ENCODE results near the gene RPL27A. TPM values are rescaled to one million over a fixed set of nuclear protein-coding genes. Genes with fewer than 3 reads are reported as not detected.

RPL27A gene
- total RNA-seq, 2 donors from 2014 or later: 504 to 846 TPM

GRCh38 chr11:8684600-8685290 lies 2.2 kb downstream of the RPL27A start:
- peak overlapping the region; percentile 85 for H3K4me3 Mint-ChIP-seq
- H3K4me1 Mint-ChIP-seq (ENCODE audit: low read depth in 2 of 2): peaks cover 57 to 72% of the 10 kb centered on the region in 2 donors
- peaks cover 55% of the 10 kb centered on the region for H3K36me3 Mint-ChIP-seq
- peak overlapping the region; percentile 88 to 96 for H3K27ac Mint-ChIP-seq
- H3K9me3 Mint-ChIP-seq: peaks cover 4% of the 10 kb centered on the region
- DNase-seq (ENCODE audit: low spot score) (no peak), ATAC-seq (no peak)
- no peaks in the 10 kb centered on the region for H3K27me3 Mint-ChIP-seq

DNA sequence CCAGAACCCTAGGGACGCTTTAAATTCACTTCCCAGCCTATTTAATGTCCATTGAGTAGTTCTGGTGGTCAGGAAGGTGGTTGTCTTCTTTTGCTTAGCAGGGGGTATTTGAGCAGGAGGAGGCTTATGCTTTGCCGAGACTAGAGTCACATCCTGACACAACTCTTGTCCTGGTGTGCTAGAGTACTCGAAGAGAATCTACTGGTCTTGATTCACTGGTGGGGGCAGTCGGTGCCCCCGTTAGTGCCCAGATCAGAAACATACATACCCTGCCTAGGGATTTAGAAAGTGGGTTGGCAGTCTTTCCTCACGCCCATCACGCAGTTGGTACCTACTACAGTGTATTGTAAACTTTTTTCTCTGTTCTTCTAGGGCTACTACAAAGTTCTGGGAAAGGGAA lies 2.7 kb downstream of the RPL27A start:
- Mint-ChIP-seq H3K4me1 (ENCODE audit: low read depth in 2 of 2) (peaks cover 56 to 72% of the 10 kb centered on the region in 2 donors), H3K4me3 (peak overlapping the region; percentile 85), H3K9me3 (peaks cover 4% of the 10 kb centered on the region), H3K36me3 (peaks cover 50% of the 10 kb centered on the region), H3K27me3 (no peaks in the 10 kb centered on the region), H3K27ac (peak overlapping the region; percentile 88 to 96)
- ATAC-seq: no peak
- DNase-seq (ENCODE audit: low spot score): no peak

- ATAC-seq (no peak), DNase-seq (ENCODE audit: low spot score) (no peak)
- Mint-ChIP-seq H3K4me1 (ENCODE audit: low read depth in 2 of 2) (peaks cover 53 to 67% of the 10 kb centered on the region in 2 donors), H3K27ac (peak overlapping the region in 1 of 2 donors; percentile 88), H3K27me3 (no peaks in the 10 kb centered on the region), H3K36me3 (peaks cover 44% of the 10 kb centered on the region), H3K9me3 (peaks cover under 1% of the 10 kb centered on the region), H3K4me3 (peak overlapping the region; percentile 85)
These were observed 3.2 kb downstream of the RPL27A start for GRCh38 chr11:8685820-8686219.

DNA sequence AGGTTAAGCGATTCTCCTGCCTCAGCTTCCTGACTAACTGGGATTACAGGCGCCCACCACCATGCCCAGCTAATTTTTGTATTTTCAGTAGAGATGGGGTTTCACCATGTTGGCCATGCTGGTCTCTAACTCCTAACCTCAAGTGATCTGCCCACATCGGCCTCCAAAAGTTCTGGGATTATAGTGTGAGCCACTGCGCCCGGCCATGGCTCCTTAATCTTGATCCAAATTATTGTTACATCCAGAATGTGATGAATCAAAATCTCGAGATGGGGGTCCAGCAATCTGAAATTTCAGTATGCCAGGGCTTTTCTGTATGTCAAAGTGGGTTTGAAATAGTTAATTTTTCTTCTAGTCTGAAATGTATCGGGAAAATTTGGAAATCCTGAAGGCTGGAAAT lies 3.7 kb downstream of the RPL27A start:
- ATAC-seq: no peak
- H3K36me3 Mint-ChIP-seq: peaks cover 42% of the 10 kb centered on the region
- H3K4me3 Mint-ChIP-seq: peak overlapping the region; percentile 98
- DNase-seq (ENCODE audit: low spot score): no peak
- no peaks in the 10 kb centered on the region for H3K9me3 Mint-ChIP-seq
- peak overlapping the region; percentile 43 to 88 for H3K27ac Mint-ChIP-seq
- H3K4me1 Mint-ChIP-seq (ENCODE audit: low read depth in 2 of 2): peaks cover 51 to 65% of the 10 kb centered on the region in 2 donors
- H3K27me3 Mint-ChIP-seq: no peaks in the 10 kb centered on the region

DNA sequence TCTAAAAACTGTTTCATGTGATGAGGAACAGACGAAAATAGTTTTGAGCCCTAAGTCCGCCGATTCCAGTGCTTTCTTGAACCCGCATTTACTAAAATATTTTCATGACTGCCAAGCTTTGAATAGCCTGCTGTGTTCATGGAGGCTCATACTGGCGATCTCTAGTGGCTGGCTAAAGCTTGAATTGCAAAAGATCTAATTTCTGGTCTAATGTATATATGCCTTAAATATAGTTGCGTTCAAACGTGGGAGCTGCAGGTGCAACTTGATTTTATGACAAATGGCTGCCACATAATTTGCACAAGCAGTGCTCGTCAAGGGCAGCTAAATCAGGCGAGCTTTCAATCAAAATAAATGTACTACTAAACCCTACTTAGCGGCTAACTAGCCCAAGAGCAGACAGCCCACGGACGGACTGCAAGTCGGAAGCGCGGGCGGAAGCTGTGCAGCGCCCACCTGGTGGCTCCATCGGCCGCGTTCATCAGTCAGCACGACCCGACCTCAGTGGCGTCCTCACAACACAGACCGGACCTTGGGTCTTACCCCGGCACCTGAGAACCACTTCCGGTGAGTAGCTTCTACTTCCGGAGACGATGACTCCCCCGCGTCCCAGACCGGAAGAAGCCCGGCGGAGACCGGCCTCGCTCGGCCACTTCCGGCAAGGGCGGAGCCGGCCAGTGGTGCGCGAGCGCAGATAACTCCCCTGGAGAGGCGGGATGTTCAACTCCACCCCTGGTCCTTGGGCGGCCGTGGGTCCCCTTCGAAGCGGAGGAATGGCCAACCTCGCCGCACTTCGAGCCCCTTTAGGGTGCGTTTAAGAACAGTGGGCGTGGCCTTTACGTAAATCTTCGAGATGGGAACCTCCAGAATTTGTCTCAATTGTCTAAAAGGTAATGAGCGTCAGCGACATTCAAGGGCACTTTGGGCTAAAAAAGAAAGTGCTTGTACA lies 6.1 kb downstream of the RPL27A start:
- Mint-ChIP-seq H3K4me1 (ENCODE audit: low read depth in 2 of 2) (peaks cover 43 to 53% of the 10 kb centered on the region in 2 donors), H3K36me3 (peaks cover 32% of the 10 kb centered on the region), H3K9me3 (no peaks in the 10 kb centered on the region), H3K27ac (peak overlapping the region; percentile 92 to 94), H3K4me3 (peak overlapping the region; percentile 98), H3K27me3 (no peaks in the 10 kb centered on the region)
- peak; percentile 94 for DNase-seq (ENCODE audit: low spot score)
- peak; percentile 97 to 99 for ATAC-seq

DNA sequence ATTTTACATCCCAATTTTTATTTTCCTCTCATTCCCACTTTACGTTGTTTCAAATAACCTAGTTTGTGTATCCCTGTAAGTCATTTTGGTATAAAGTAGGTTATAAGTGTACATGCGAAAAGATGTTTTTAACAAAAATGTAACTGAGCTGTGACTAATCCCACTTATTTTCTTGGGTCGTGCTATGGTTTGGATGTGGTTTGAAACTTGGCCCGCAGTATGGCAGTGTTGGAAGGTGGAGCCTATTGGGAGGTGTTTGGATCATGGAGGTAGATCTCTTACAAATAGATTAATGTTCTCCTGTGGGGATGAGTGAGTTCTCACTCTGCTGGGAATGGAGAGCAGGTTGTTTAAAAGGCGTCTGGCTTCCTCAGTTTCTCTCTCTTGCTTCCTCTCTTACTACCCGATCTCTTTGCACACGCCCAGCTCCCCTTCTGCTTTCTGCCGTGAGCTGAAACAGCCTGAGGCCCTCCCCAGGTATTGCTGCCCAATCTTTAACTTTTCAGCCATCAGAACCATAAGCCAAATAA lies 7.2 kb downstream of the RPL27A start:
- no peaks in the 10 kb centered on the region for H3K27me3 Mint-ChIP-seq
- H3K27ac Mint-ChIP-seq: peak overlapping the region; percentile 92 to 94
- no peaks in the 10 kb centered on the region for H3K9me3 Mint-ChIP-seq
- H3K4me1 Mint-ChIP-seq (ENCODE audit: low read depth in 2 of 2): peaks cover 35 to 43% of the 10 kb centered on the region in 2 donors
- H3K4me3 Mint-ChIP-seq: peak overlapping the region; percentile 98
- peaks cover 21% of the 10 kb centered on the region for H3K36me3 Mint-ChIP-seq
- ATAC-seq: no peak
- DNase-seq (ENCODE audit: low spot score): no peak

DNA sequence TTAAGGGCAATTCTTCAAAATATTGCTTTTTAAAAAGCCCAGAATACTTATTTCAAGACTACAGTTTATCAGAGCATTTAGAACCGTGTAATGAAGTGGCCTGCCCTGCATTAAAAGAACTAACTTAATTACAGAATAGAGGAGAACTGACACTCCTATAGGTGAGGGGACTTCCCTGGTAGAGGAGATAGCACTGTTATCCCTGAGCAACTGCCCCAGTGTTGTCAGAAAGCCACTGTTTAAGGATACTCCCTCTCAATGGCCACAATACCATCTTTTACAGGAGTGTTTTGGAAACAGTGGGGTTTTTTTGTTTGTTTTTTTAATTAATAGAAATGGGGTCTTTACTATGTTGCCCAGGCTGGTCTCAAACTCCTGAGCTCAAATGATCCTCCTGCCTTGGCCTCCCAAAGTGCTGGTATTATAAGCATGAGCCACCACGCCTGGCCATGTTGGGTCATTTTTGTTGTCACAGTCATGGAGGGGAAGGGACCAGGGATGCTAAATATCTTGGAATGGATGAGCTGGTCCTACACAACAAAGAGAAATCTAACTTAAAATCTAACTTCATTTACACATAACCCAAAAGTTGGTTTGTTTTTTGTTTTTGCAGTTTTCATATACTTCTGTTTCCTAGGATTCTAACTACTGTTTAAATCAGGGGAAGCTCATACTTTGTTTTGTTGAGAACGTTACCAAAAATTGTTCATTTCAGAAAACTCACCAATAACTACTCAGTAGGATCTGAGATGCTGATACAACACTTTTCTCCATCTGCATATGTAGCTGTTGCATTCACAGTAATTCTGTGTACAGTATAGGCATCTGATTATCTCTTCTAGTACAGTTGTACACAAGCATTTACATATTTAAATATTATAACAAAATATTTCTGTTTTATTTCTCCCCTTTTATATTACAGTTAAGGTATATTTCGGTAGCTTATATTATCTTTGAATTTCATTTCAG lies 8.1 kb downstream of the RPL27A start:
- Mint-ChIP-seq H3K4me3 (peak overlapping the region; percentile 98), H3K27ac (peak overlapping the region; percentile 92 to 94), H3K36me3 (peaks cover 13% of the 10 kb centered on the region), H3K4me1 (ENCODE audit: low read depth in 2 of 2) (peaks cover 27 to 34% of the 10 kb centered on the region in 2 donors), H3K9me3 (no peaks in the 10 kb centered on the region), H3K27me3 (no peaks in the 10 kb centered on the region)
- ATAC-seq (no peak), DNase-seq (ENCODE audit: low spot score) (no peak)

DNA sequence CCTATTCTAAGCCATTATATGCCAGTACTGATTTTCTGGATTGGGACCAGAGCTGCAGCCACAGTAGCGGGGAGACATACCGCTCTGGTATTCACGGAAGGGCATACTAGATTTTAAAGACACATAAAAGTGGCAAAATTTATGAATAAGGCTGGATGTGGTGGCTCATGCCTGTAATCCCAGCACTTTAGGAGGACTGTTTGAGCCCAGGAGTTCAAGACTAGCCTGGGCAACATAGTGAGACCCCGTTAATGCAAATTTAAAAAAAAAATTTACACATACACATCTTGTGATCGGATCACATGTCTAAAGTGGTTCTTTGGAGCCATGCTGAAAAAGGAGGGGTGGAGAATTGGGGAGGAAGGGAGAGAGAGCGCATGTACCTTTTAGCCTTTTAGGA lies 9.0 kb downstream of the RPL27A start:
- H3K27ac Mint-ChIP-seq: no peak overlapping the region
- no peaks in the 10 kb centered on the region for H3K27me3 Mint-ChIP-seq
- DNase-seq (ENCODE audit: low spot score): no peak
- H3K9me3 Mint-ChIP-seq: no peaks in the 10 kb centered on the region
- ATAC-seq: no peak
- peaks cover 9% of the 10 kb centered on the region for H3K36me3 Mint-ChIP-seq
- peaks cover 25 to 30% of the 10 kb centered on the region in 2 donors for H3K4me1 Mint-ChIP-seq (ENCODE audit: low read depth in 2 of 2)
- H3K4me3 Mint-ChIP-seq: no peak overlapping the region

- no peak overlapping the region for H3K27ac Mint-ChIP-seq
- no peak for ATAC-seq
- H3K36me3 Mint-ChIP-seq: peaks cover 7% of the 10 kb centered on the region
These were observed 9.8 kb downstream of the RPL27A start for GRCh38 chr11:8692417-8692816.

DNA sequence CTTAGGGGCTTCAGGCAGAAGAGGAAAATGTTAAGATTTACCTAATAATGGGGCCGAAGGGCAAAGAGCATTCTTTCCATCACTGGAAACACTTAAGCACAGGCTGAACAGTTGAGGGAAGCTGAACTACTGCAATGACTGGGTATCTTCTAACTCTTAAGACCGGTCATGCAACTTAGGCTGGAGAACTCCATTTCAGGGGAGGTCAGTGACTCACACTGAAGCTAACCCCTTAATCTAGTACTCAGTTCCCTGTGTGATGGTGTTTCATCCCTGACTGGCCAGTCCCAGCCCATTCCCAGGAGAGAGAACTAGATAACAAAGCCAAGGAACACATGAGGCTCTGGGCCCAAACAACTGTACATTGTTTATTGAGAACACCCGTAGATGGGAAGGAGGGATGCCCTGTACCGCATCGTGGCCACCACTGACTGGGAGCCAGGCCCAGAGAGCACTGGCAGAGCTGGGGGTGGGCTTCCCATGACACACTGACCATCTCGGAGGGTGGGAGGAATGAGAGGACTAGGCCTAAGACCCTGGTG lies 10.5 kb downstream of the RPL27A start:
- no peaks in the 10 kb centered on the region for H3K27me3 Mint-ChIP-seq
- H3K4me3 Mint-ChIP-seq: no peak overlapping the region
- DNase-seq (ENCODE audit: low spot score): no peak
- ATAC-seq: no peak
- peaks cover 18 to 22% of the 10 kb centered on the region in 2 donors for H3K4me1 Mint-ChIP-seq (ENCODE audit: low read depth in 2 of 2)
- peaks cover 7% of the 10 kb centered on the region for H3K36me3 Mint-ChIP-seq
- no peaks in the 10 kb centered on the region for H3K9me3 Mint-ChIP-seq
- H3K27ac Mint-ChIP-seq: no peak overlapping the region

More at GRCh38 chr11:8692417-8692816, 9.8 kb downstream of the RPL27A start:
- H3K4me1 Mint-ChIP-seq (ENCODE audit: low read depth in 2 of 2): peaks cover 22 to 28% of the 10 kb centered on the region in 2 donors
- no peak for DNase-seq (ENCODE audit: low spot score)
- no peaks in the 10 kb centered on the region for H3K27me3 Mint-ChIP-seq
- no peaks in the 10 kb centered on the region for H3K9me3 Mint-ChIP-seq
- no peak overlapping the region for H3K4me3 Mint-ChIP-seq

DNA sequence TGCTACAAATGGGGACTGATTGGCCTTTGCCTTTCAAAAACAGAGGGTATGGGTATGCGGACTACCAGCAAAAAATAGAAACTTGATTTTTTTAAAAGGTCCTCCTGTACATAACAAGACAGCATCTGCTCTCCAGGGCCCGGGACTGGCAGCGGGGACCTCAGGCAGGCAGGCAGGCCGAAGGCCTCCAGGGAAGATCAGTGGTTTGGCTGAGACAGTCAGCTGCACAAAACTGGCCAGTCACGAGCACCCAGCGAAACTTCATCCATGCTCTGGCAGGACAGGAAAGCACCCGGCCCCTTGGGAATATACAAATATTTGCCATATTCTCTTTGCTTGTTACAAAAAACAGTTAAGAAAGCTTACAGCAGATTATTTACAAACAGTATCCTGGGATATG lies 11.0 kb downstream of the RPL27A start:
- Mint-ChIP-seq H3K4me3 (no peak overlapping the region), H3K4me1 (ENCODE audit: low read depth in 2 of 2) (peaks cover 14 to 17% of the 10 kb centered on the region in 2 donors), H3K27me3 (no peaks in the 10 kb centered on the region), H3K36me3 (peaks cover 7% of the 10 kb centered on the region), H3K9me3 (no peaks in the 10 kb centered on the region), H3K27ac (no peak overlapping the region)
- DNase-seq (ENCODE audit: low spot score): no peak
- no peak for ATAC-seq

GRCh38 chr11:8694137-8694536 lies 11.5 kb downstream of the RPL27A start:
- ATAC-seq (no peak), DNase-seq (ENCODE audit: low spot score) (no peak)
- Mint-ChIP-seq H3K36me3 (peaks cover 4% of the 10 kb centered on the region), H3K4me3 (no peak overlapping the region), H3K9me3 (no peaks in the 10 kb centered on the region), H3K27me3 (no peaks in the 10 kb centered on the region), H3K4me1 (ENCODE audit: low read depth in 2 of 2) (peaks cover 10 to 11% of the 10 kb centered on the region in 2 donors), H3K27ac (no peak overlapping the region)

DNA sequence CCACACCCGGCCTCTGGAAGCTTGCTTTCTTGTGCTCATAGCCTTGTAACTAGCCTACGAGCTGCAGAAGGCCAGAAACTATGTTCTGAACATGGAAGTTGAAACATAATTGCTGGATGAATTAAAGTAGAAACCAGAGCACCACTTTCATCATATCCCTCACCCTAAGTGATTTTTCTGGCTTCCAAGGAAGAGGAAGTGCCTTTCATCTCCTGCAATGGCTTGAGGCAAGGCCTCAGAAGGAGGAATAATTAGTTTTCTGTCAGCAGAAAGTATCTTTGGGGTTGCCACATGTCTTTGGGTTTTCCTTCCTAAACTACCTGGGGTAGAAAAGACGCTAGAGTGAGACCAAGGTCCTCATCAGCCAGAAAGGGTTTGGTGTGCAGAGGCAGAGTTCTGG lies 14.5 kb downstream of the RPL27A start:
- H3K27ac Mint-ChIP-seq: no peak overlapping the region
- ATAC-seq (no peak), DNase-seq (ENCODE audit: low spot score) (no peak)
- no peaks in the 10 kb centered on the region for H3K9me3 Mint-ChIP-seq
- H3K27me3 Mint-ChIP-seq: no peaks in the 10 kb centered on the region
- no peaks in the 10 kb centered on the region for H3K4me1 Mint-ChIP-seq (ENCODE audit: low read depth in 2 of 2)
- H3K4me3 Mint-ChIP-seq: no peak overlapping the region
- no peaks in the 10 kb centered on the region for H3K36me3 Mint-ChIP-seq

All from natural killer cell treated with Interleukin-12 subunit alpha and Interleukin-12 subunit beta and Interleukin-15 and Interleukin-18, amount 100 ng/mL, for 72 hours (primary cell).